ENCODE results near the gene CLCN7. TPM values are rescaled to one million over a fixed set of nuclear protein-coding genes. Genes with fewer than 3 reads are reported as not detected.

The CLCN7 gene
- total RNA-seq, 1 donor from 2014 or later, result 116 TPM

GRCh38 chr16:1450841-1451240, 24.0 kb downstream of the CLCN7 start:
- no peaks in the 10 kb centered on the region for H3K27me3 ChIP-seq (ENCODE audit: control insufficient read depth, insufficient read depth, low read length)
- H3K36me3 ChIP-seq (ENCODE audit: control insufficient read depth, insufficient read depth, low read length), result peaks cover 1% of the 10 kb centered on the region
- TF ChIP-seq CTCF (IDR thresholded peaks at IDR 0.05; ENCODE audit: insufficient read depth, low read length, poor library complexity, severe bottlenecking), result no peak
- H3K4me3 ChIP-seq (ENCODE audit: low read depth, low read length), result no peak overlapping the region
- no peak for DNase-seq (ENCODE audit: low read depth)

GRCh38 chr16:1450218-1450617, 24.6 kb downstream of the CLCN7 start:
- no peak for TF ChIP-seq CTCF (IDR thresholded peaks at IDR 0.05; ENCODE audit: insufficient read depth, low read length, poor library complexity, severe bottlenecking)
- no peak for DNase-seq (ENCODE audit: low read depth)
- no peaks in the 10 kb centered on the region for H3K27me3 ChIP-seq (ENCODE audit: control insufficient read depth, insufficient read depth, low read length)
- no peak overlapping the region for H3K4me3 ChIP-seq (ENCODE audit: low read depth, low read length)
- peaks cover 1% of the 10 kb centered on the region for H3K36me3 ChIP-seq (ENCODE audit: control insufficient read depth, insufficient read depth, low read length)

- DNase-seq (ENCODE audit: low read depth), result no peak
- no peak for TF ChIP-seq CTCF (IDR thresholded peaks at IDR 0.05; ENCODE audit: insufficient read depth, low read length, poor library complexity, severe bottlenecking)
- Histone ChIP-seq H3K36me3 (ENCODE audit: control insufficient read depth, insufficient read depth, low read length) (peaks cover 1% of the 10 kb centered on the region), H3K4me3 (ENCODE audit: low read depth, low read length) (no peak overlapping the region), H3K27me3 (ENCODE audit: control insufficient read depth, insufficient read depth, low read length) (no peaks in the 10 kb centered on the region)
These were observed 25.5 kb downstream of the CLCN7 start for GRCh38 chr16:1449201-1449788.

- Histone ChIP-seq H3K27me3 (ENCODE audit: control insufficient read depth, insufficient read depth, low read length) (no peaks in the 10 kb centered on the region), H3K4me3 (ENCODE audit: low read depth, low read length) (no peak overlapping the region), H3K36me3 (ENCODE audit: control insufficient read depth, insufficient read depth, low read length) (peaks cover 1% of the 10 kb centered on the region)
- DNase-seq (ENCODE audit: low read depth), result no peak
- no peak for TF ChIP-seq CTCF (IDR thresholded peaks at IDR 0.05; ENCODE audit: insufficient read depth, low read length, poor library complexity, severe bottlenecking)
These were observed 26.2 kb downstream of the CLCN7 start for GRCh38 chr16:1448536-1449116.

GRCh38 chr16:1447965-1448364, 26.9 kb downstream of the CLCN7 start:
- Histone ChIP-seq H3K36me3 (ENCODE audit: control insufficient read depth, insufficient read depth, low read length) (peaks cover 1% of the 10 kb centered on the region), H3K27me3 (ENCODE audit: control insufficient read depth, insufficient read depth, low read length) (no peaks in the 10 kb centered on the region), H3K4me3 (ENCODE audit: low read depth, low read length) (no peak overlapping the region)
- DNase-seq (ENCODE audit: low read depth), result no peak
- TF ChIP-seq CTCF (IDR thresholded peaks at IDR 0.05; ENCODE audit: insufficient read depth, low read length, poor library complexity, severe bottlenecking), result no peak

All from kidney epithelial cell (primary cell).